Vagina (tissue), 2 donors: ENCODE data around the gene BPTF. TPM values are rescaled to one million over a fixed set of nuclear protein-coding genes. Genes with fewer than 3 reads are reported as not detected.
"Not testable (repeated sequence)": the region's sequence is repeated elsewhere in the genome, so short reads cannot be mapped to it uniquely, and the experiment has no call there.

Experiments used
- DNase-seq, 2 donors: peaks; one replicate each; pipeline ENCODE4 v3.0.0-alpha.2; 2017; ENCODE audit errors: extremely low spot score in 2 of 2
- H3K27ac ChIP-seq: fragments of 200-600 bp; sonication (generic); one replicate; pipeline ENCODE4 v1.5.1; 2019
- H3K27me3 ChIP-seq: fragments of 200-600 bp; sonication (generic); one replicate; pipeline ENCODE4 v1.5.1; 2019
- H3K36me3 ChIP-seq, 2 donors: fragments of 200-600 bp; sonication (generic); one replicate each; pipeline ENCODE4 v1.5.1; 2017 to 2019
- H3K4me1 ChIP-seq: fragments of 200-600 bp; sonication (generic); one replicate; pipeline ENCODE4 v1.5.1; 2019
- H3K4me3 ChIP-seq, 2 donors: fragments of 200-600 bp; sonication (generic); 1 replicate in 1 of 2; 2 replicates in 1 of 2; pipeline ENCODE4 v1.5.1; 2016 to 2019
- H3K9me3 ChIP-seq: fragments of 200-600 bp; sonication (generic); one replicate; pipeline ENCODE4 v1.5.1; 2019
- POLR2A ChIP-seq, 2 donors: fragments of 450-650 bp; IDR thresholded peaks; one replicate each; pipeline ENCODE4 v1.6.1; 2017; ENCODE audit warnings: antibody characterized with exemption in 2 of 2, mild to moderate bottlenecking in 2 of 2, moderate library complexity in 2 of 2
- POLR2AphosphoS5 ChIP-seq, 2 donors: sonication (generic); formaldehyde crosslinking; IDR thresholded peaks; one replicate each; pipeline ENCODE4 v1.9.0; 2017; ENCODE audit warnings: antibody characterized with exemption in 2 of 2, mild to moderate bottlenecking in 2 of 2, low read depth in 1 of 2; ENCODE audit not compliant: insufficient read depth in 1 of 2
- intact Hi-C: fragments of 100-400 bp; cut with DNase I; formaldehyde crosslinking; loops from one replicate; pipeline ENCODE4 v1.15.1; 2023
- total RNA-seq: library from RNA; depleted of rRNA; stranded (reverse); fragments of >200 nt; gene quantifications from one replicate; pipeline ENCODE4 v1.2.3, GENCODE V29; 2016
- TF ChIP-seq, protein P1 (sequence below), 3 experiments: fragments of 450-650 bp in 2 of 3; fragments of 200-600 bp in 1 of 3; sonication (generic) in 1 of 3; IDR thresholded peaks; one replicate each; pipeline ENCODE4 v1.5.1; 2017 to 2019; ENCODE audit warnings: antibody characterized with exemption in 3 of 3, mild to moderate bottlenecking in 2 of 3, moderate library complexity in 2 of 3

BPTF gene
- total RNA-seq, 1 donor from 2014 or later, result 146 TPM

DNA sequence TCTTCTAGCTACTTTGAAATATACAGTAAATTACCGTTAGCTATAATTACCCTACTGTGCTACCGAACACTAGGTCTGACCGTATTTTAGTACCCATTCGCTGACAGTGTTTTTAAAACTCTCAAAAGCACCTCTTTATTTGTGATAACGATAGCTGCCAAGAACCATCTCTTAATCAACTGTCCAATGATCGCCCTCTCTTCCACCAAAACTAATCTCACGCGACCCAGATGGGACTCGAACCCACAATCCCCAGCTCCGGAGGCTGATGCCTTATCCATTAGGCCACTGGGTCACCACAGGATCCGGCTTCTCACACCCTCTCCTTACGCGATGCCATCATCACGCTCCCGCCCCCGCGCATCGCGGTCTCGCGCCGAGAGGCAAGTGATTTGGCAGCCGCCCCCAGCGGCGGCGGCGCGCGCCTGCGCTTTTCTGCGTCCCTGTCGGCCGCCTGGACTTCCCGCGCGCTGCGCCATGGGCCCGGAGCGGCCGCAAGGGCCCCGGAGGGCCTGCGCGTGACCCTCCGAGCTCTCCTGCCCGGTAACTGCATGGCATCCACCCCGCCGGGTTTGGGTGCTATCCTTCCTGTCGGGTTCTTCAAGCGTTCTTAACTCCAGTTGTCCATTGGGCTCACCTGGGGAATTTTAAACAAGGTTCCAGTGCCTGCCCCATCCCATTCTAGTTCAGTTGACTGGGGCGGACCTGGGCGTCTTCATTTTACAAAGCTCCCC lies 194.5 kb downstream of the BPTF start:
- intact Hi-C loops, result no loop called here
- no peaks in the 10 kb centered on the region for H3K9me3 ChIP-seq
- peak overlapping the region; percentile 55 to 62 for H3K4me3 ChIP-seq
- DNase-seq, result peak in 1 of 2 donors; percentile 98
- H3K27me3 ChIP-seq, result no peaks in the 10 kb centered on the region
- H3K27ac ChIP-seq, result peak overlapping the region; percentile 91
- H3K4me1 ChIP-seq, result peaks cover 5% of the 10 kb centered on the region
- peak; percentile 80 to 93 for TF ChIP-seq POLR2AphosphoS5 (IDR thresholded peaks at IDR 0.05; ENCODE audit: insufficient read depth in 1 of 2, low read depth in 1 of 2)
- peak in 1 of 2 donors; percentile 32 for TF ChIP-seq POLR2A (IDR thresholded peaks at IDR 0.05)
- TF ChIP-seq, protein P1, sequence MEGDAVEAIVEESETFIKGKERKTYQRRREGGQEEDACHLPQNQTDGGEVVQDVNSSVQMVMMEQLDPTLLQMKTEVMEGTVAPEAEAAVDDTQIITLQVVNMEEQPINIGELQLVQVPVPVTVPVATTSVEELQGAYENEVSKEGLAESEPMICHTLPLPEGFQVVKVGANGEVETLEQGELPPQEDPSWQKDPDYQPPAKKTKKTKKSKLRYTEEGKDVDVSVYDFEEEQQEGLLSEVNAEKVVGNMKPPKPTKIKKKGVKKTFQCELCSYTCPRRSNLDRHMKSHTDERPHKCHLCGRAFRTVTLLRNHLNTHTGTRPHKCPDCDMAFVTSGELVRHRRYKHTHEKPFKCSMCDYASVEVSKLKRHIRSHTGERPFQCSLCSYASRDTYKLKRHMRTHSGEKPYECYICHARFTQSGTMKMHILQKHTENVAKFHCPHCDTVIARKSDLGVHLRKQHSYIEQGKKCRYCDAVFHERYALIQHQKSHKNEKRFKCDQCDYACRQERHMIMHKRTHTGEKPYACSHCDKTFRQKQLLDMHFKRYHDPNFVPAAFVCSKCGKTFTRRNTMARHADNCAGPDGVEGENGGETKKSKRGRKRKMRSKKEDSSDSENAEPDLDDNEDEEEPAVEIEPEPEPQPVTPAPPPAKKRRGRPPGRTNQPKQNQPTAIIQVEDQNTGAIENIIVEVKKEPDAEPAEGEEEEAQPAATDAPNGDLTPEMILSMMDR (IDR thresholded peaks at IDR 0.05), result peak in 2 of 3 experiments; percentile 31 to 64
- H3K36me3 ChIP-seq, result no peaks in the 10 kb centered on the region

DNA sequence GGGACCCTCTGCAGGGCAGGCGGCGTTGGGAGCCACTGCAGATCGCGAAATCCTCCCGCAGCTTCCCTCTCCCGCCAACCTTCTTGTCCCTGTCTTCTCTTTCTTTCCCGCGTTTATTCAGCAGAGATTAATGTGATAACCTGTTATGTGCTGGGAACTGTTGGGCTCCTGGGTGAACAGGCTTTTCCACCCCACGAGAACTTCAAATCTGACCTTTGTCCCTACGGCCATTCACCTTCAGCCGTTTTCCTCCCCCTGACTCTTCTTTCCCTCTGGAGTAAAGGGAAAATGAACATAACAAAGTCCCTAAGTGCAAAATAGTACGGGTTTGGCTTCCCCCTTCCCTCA lies 195.1 kb downstream of the BPTF start:
- Histone ChIP-seq H3K4me3 (peak overlapping the region; percentile 55 to 62), H3K27ac (peak overlapping the region; percentile 91), H3K4me1 (peaks cover 5% of the 10 kb centered on the region), H3K36me3 (no peaks in the 10 kb centered on the region), H3K27me3 (no peaks in the 10 kb centered on the region), H3K9me3 (no peaks in the 10 kb centered on the region)
- no peak for TF ChIP-seq POLR2AphosphoS5 (IDR thresholded peaks at IDR 0.05; ENCODE audit: insufficient read depth in 1 of 2, low read depth in 1 of 2)
- no peak for TF ChIP-seq POLR2A (IDR thresholded peaks at IDR 0.05)
- TF ChIP-seq, protein P1 (IDR thresholded peaks at IDR 0.05), result no peak
- DNase-seq, result no peak
- intact Hi-C loops, result no loop called here

DNA sequence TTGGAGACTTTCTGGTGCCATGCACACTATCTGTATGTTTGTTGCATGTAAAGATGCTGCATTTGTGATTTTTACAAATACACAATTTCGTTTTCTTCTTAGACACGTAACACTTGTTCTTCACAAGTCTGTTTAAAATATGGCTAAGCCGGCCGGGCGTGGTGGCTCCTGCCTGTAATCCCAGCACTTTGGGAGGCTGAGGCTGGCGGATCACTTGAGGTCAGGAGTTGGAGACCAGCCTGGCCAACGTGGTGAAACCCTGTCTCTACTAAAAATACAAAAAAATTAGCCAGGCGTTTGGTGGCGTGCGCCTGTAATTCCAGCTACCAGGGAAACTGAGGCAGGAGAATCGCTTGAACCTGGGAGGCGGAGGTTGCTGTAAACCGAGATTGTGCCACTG lies 195.5 kb downstream of the BPTF start:
- DNase-seq, H3K27me3 ChIP-seq, H3K4me1 ChIP-seq, intact Hi-C loops, H3K36me3 ChIP-seq, H3K9me3 ChIP-seq: not testable (repeated sequence)
- H3K4me3 ChIP-seq, result peak overlapping the region; percentile 55 to 62
- H3K27ac ChIP-seq, result peak overlapping the region; percentile 91

DNA sequence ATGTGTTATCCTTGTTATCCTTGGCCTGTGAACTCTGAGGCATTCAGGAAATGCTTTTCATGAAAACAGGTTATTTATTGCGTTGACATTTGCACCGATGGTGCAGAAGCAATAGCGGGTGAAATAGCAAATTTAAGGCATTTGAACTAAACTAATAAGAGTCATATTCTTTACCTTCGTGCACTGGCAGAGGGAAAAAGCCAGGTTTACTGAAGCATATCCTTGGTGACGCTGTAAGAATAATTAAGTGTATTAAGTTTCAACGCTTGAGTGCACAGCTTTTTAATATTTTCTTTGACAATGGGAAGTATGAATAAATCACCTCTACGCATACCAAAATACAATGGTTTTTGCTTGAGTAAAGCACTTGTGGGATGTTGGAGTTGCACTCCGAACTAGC lies 196.7 kb downstream of the BPTF start:
- Histone ChIP-seq H3K36me3 (no peaks in the 10 kb centered on the region), H3K27me3 (no peaks in the 10 kb centered on the region), H3K27ac (no peak overlapping the region), H3K4me3 (no peak overlapping the region), H3K4me1 (peaks cover 5% of the 10 kb centered on the region), H3K9me3 (no peaks in the 10 kb centered on the region)
- intact Hi-C loops, result no loop called here
- TF ChIP-seq, protein P1 (IDR thresholded peaks at IDR 0.05), result no peak
- TF ChIP-seq POLR2A (IDR thresholded peaks at IDR 0.05), result no peak
- no peak for TF ChIP-seq POLR2AphosphoS5 (IDR thresholded peaks at IDR 0.05; ENCODE audit: insufficient read depth in 1 of 2, low read depth in 1 of 2)
- DNase-seq, result no peak

DNA sequence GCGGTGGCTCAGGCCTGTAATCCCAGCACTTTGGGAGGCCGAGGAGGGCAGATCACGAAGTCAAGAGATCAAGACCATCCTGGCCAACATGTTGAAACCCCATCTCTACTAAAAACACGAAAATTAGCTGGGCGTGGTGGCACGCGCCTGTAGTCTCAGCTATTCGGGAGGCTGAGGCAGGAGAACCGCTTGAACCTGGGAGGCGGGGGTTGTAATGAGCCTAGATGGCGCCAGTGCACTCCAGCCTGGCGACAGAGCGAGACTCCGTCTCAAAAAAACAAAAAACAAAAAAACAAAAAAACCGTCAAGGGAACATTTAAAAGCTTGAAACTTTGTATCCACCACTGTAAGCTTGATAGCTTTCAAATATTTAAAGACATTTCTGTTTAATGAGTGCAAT lies 197.2 kb downstream of the BPTF start:
- DNase-seq, H3K27ac ChIP-seq, H3K4me3 ChIP-seq, intact Hi-C loops, H3K36me3 ChIP-seq, H3K9me3 ChIP-seq, H3K27me3 ChIP-seq, H3K4me1 ChIP-seq: not testable (repeated sequence)

DNA sequence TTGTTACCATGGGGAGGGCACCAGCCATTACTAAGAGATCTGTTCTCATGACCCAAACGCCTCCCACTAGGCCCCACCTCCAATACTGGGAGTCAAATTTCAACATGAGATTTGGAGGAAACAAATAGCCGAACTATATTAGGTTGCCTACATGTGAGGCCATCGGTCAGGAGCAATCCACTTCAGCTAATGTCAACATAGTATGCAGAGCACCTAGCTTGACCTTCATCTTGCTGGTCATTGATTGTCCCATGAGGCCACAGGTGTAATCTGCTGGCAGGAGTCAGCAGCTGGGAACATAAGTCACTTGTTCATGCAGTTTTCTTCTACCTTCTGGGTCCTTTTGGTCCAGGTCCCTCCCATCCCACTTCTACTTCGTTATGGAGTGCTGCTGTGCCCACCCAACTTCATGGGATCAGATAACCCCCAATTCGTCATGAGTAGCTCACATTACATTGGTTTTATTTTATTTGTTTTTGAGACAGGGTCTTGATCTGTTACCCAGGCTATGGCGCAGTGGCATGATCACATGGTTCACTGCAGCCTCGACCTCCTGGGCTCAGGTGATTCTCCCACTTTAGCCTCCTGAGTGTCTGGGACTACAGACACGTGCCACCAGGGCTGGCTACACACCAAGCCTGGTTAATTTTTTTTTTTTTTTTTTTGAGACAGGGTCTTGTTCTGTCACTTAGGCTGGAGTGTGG lies 204.4 kb downstream of the BPTF start:
- Histone ChIP-seq H3K9me3 (no peaks in the 10 kb centered on the region), H3K27me3 (no peaks in the 10 kb centered on the region), H3K4me3 (no peak overlapping the region), H3K4me1 (no peaks in the 10 kb centered on the region), H3K36me3 (no peaks in the 10 kb centered on the region), H3K27ac (no peak overlapping the region)
- DNase-seq, result no peak
- TF ChIP-seq, protein P1 (IDR thresholded peaks at IDR 0.05), result no peak
- TF ChIP-seq POLR2AphosphoS5 (IDR thresholded peaks at IDR 0.05; ENCODE audit: insufficient read depth in 1 of 2, low read depth in 1 of 2), result no peak
- no peak for TF ChIP-seq POLR2A (IDR thresholded peaks at IDR 0.05)
- intact Hi-C loops, result no loop called here
